ENCODE data around the gene SRGAP3. TPM values are rescaled to one million over a fixed set of nuclear protein-coding genes. Genes with fewer than 3 reads are reported as not detected.

The SRGAP3 gene
- total RNA-seq, 1 experiment from 2014 or later: 0.69 TPM

DNA sequence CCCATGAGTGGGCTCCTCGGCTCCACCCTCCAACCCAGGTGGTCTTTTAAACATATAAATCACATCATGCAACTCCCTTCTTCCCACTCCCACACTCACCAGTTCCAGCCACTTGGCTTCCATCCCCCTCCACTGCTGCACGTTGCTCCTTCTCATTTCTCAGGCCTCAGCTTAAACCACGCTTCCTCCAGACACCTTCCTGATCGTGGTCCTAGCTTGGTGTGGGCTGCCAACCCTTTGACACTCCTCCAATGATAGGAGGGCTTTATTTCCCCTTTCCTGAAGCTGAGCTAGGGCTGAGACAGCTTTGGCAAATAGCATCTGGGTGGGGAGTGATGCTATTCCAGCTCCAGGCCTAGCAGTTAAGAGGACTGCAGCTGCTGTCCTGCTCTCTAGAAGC lies 130.1 kb downstream of the SRGAP3 start:
- no peak for TF ChIP-seq EZH2 (IDR thresholded peaks at IDR 0.05; ENCODE audit: borderline replicate concordance, low read depth, low read length, poor library complexity, severe bottlenecking)
- TF ChIP-seq, protein P1, sequence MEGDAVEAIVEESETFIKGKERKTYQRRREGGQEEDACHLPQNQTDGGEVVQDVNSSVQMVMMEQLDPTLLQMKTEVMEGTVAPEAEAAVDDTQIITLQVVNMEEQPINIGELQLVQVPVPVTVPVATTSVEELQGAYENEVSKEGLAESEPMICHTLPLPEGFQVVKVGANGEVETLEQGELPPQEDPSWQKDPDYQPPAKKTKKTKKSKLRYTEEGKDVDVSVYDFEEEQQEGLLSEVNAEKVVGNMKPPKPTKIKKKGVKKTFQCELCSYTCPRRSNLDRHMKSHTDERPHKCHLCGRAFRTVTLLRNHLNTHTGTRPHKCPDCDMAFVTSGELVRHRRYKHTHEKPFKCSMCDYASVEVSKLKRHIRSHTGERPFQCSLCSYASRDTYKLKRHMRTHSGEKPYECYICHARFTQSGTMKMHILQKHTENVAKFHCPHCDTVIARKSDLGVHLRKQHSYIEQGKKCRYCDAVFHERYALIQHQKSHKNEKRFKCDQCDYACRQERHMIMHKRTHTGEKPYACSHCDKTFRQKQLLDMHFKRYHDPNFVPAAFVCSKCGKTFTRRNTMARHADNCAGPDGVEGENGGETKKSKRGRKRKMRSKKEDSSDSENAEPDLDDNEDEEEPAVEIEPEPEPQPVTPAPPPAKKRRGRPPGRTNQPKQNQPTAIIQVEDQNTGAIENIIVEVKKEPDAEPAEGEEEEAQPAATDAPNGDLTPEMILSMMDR (conservative IDR thresholded peaks at IDR 0.05; ENCODE audit: low read depth, low read length): no peak
- Histone ChIP-seq H3K9me3 (ENCODE audit: low read depth, low read length, poor library complexity, severe bottlenecking) (no peaks in the 10 kb centered on the region), H3K4me3 (ENCODE audit: low read depth, low read length, poor library complexity, severe bottlenecking) (no peak overlapping the region), H3K27ac (ENCODE audit: low read depth, low read length, poor library complexity, severe bottlenecking) (no peak overlapping the region), H3K27me3 (replicated peaks; ENCODE audit: insufficient read depth, low read depth, low read length, poor library complexity) (no peaks in the 10 kb centered on the region), H3K4me1 (ENCODE audit: insufficient read depth, low read length, poor library complexity, severe bottlenecking) (no peaks in the 10 kb centered on the region), H3K36me3 (ENCODE audit: insufficient read depth, low read length, poor library complexity, severe bottlenecking) (no peaks in the 10 kb centered on the region)
- no peak for DNase-seq (ENCODE audit: low spot score)
- ChIA-PET POLR2A (ENCODE audit: low non-redundant PET) (no interaction called here), CTCF (no interaction called here)
- no TSS peak for BruUV-seq (replicated peaks)
- intact Hi-C loops (cut with micrococcal nuclease; ENCODE audit: unreplicated experiment): no loop called here

- CTCF ChIA-PET: no interaction called here
- intact Hi-C loops (cut with micrococcal nuclease; ENCODE audit: unreplicated experiment): no loop called here
- Histone ChIP-seq H3K4me3 (ENCODE audit: low read depth, low read length, poor library complexity, severe bottlenecking) (no peak overlapping the region), H3K36me3 (ENCODE audit: insufficient read depth, low read length, poor library complexity, severe bottlenecking) (no peaks in the 10 kb centered on the region), H3K27me3 (replicated peaks; ENCODE audit: insufficient read depth, low read depth, low read length, poor library complexity) (no peaks in the 10 kb centered on the region), H3K27ac (ENCODE audit: low read depth, low read length, poor library complexity, severe bottlenecking) (no peak overlapping the region), H3K4me1 (ENCODE audit: insufficient read depth, low read length, poor library complexity, severe bottlenecking) (no peaks in the 10 kb centered on the region), H3K9me3 (ENCODE audit: low read depth, low read length, poor library complexity, severe bottlenecking) (no peaks in the 10 kb centered on the region)
- POLR2A ChIA-PET (ENCODE audit: low non-redundant PET): no interaction called here
- no peak for DNase-seq (ENCODE audit: low spot score)
- TF ChIP-seq EZH2 (IDR thresholded peaks at IDR 0.05; ENCODE audit: borderline replicate concordance, low read depth, low read length, poor library complexity, severe bottlenecking): no peak
- TF ChIP-seq, protein P1 (conservative IDR thresholded peaks at IDR 0.05; ENCODE audit: low read depth, low read length): no peak
- no TSS peak for BruUV-seq (replicated peaks)
Observed at GRCh38 chr3:9118222-9118621, 131.2 kb downstream of the SRGAP3 start.

GRCh38 chr3:9117220-9117619 lies 132.2 kb downstream of the SRGAP3 start:
- no peaks in the 10 kb centered on the region for H3K36me3 ChIP-seq (ENCODE audit: insufficient read depth, low read length, poor library complexity, severe bottlenecking)
- H3K4me3 ChIP-seq (ENCODE audit: low read depth, low read length, poor library complexity, severe bottlenecking): no peak overlapping the region
- TF ChIP-seq, protein P1 (conservative IDR thresholded peaks at IDR 0.05; ENCODE audit: low read depth, low read length): no peak
- no peak for TF ChIP-seq EZH2 (IDR thresholded peaks at IDR 0.05; ENCODE audit: borderline replicate concordance, low read depth, low read length, poor library complexity, severe bottlenecking)
- H3K4me1 ChIP-seq (ENCODE audit: insufficient read depth, low read length, poor library complexity, severe bottlenecking): no peaks in the 10 kb centered on the region
- CTCF ChIA-PET: no interaction called here
- intact Hi-C loops (cut with micrococcal nuclease; ENCODE audit: unreplicated experiment): no loop called here
- DNase-seq (ENCODE audit: low spot score): no peak
- POLR2A ChIA-PET (ENCODE audit: low non-redundant PET): no interaction called here
- no peaks in the 10 kb centered on the region for H3K9me3 ChIP-seq (ENCODE audit: low read depth, low read length, poor library complexity, severe bottlenecking)
- BruUV-seq (replicated peaks): no TSS peak
- no peaks in the 10 kb centered on the region for H3K27me3 ChIP-seq (replicated peaks; ENCODE audit: insufficient read depth, low read depth, low read length, poor library complexity)
- no peak overlapping the region for H3K27ac ChIP-seq (ENCODE audit: low read depth, low read length, poor library complexity, severe bottlenecking)

All from A673 (cell line).